Breast epithelium (tissue), 3 donors: ENCODE results near the gene C1orf53.

Experiments
- CTCF ChIP-seq, 3 donors: fragments of 450-650 bp; IDR thresholded peaks; one replicate each; pipeline ENCODE4 v1.5.1; 2016 to 2017; ENCODE audit warnings: antibody characterized with exemption in 3 of 3, mild to moderate bottlenecking in 3 of 3, moderate library complexity in 3 of 3
- POLR2A ChIP-seq: fragments of 450-650 bp; IDR thresholded peaks from one replicate; pipeline ENCODE4 v1.6.1; 2016; ENCODE audit warnings: antibody characterized with exemption, mild to moderate bottlenecking, moderate library complexity
- POLR2AphosphoS5 ChIP-seq, 3 donors: sonication (generic); formaldehyde crosslinking; IDR thresholded peaks; one replicate each; pipeline ENCODE4 v1.6.1; 2017; ENCODE audit warnings: antibody characterized with exemption in 3 of 3

GRCh38 chr1:197909384-197909783 is 7.0 kb downstream of the C1orf53 start:
- TF ChIP-seq CTCF (IDR thresholded peaks at IDR 0.05) (no peak), POLR2A (no peak), POLR2AphosphoS5 (IDR thresholded peaks at IDR 0.05) (no peak)
